HG02759 (cell line): Measurements from ENCODE around the gene NIPAL3.
"Not testable (repeated sequence)": the region's sequence is repeated elsewhere in the genome, so short reads cannot be mapped to it uniquely, and the experiment has no call there.

Source experiments
- ATAC-seq: cut with Tn5 transposase; IDR thresholded peaks from one replicate; pipeline ENCODE4 v1.9.1; 2021; ENCODE audit warnings: mild to moderate bottlenecking, moderate library complexity; ENCODE audit not compliant: unreplicated experiment

Gene NIPAL3

DNA sequence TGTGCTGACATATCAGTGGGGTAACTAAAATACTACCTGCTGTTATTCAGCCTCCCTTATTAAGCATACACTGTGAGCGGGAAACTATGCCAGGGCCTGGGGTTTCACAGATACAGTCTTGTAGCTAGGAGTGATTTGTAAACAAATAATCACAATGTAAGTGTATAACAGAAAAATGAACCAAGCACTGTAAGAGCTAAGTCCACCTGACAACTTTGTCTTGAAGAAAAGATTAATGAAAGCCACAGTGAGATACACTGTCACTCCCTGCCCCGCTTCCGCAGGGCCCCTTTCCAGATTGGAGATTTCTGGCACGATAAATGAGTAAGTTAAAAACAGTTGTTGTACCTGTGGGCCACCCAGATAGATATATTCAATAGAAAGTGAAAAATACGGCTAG is 91.8 kb downstream of the NIPAL3 start:
- ATAC-seq = no peak

DNA sequence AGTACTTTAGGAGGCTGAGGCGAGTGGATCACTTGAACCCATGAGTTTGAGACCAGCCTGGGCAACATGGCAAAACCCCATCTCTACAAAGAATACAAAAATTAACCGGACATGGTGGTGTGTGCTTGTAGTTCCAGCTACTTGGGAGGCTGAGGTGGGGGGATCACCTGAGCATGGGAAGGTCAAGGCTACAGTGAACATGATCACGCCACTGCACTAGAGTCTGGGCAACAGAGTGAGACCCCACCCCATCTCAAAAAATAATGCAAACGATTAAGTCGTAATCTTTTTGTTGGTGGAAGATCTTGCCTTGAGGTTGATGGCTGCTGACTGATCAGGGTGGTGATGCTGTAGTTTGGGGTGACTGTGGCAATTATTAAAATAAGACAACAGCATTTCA is 93.3 kb downstream of the NIPAL3 start:
- ATAC-seq = no peak

DNA sequence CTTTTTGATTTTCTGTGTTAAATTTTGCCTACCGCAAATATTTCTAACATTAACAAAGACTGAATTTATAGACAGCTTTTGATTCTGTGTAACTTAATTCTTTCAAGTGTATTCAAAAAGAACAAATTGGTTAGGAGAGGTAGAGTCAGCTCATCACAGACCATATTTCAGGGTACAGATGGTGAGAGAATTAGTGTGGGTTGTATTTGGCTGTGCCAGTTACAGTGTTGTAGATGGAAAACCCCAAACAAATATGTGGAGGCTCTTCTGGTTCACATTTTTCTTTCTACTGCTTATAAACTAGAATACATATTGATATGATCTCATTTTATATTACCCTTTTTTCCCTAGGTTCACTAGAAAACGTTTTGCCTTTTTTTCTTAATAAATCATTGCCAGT is 98.1 kb downstream of the NIPAL3 start:
- ATAC-seq = no peak

DNA sequence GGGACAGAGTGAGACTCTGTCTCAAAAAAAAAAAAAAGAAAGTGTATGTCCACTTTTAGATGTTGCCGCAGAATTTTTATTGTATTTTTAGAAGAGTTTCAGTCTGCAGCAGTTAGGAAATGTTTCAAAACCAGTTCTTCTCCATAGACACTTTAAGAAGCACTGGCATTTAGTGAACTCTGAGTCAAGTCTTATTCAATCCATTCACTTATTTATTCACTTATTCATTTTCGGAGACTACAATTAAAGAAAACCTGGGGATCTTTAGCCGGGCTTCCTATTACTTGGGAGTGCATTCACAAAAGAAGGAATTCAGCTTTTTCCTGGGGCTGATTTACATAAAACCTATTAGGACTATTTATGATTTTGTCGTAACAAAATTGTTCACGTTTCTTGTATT is 99.3 kb downstream of the NIPAL3 start:
- ATAC-seq = no peak

DNA sequence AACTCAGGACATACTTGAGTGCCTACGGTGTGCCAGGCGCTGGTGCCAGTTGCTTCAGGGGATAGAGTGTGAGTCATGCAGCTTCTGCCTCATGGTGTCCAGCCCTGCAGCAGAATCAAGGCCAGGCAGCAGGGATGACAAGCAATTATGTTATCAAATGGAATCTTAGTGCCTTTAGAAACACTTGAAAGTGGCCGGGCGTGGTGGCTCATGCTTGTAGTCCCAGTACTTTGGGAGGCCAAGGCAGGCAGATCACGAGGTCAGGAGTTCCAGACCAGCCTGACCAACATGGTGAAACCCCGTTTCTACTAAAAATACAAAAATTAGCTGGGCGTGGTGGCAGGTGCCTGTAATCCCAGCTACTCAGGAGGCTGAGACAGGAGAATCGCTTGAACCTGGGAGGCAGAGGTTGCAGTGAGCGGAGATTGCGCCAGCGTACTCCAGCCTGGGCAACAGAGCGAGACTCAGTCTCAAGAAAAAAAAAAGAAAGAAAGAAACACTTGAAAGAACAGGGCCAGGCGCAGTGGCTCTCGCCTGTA is 100.1 kb downstream of the NIPAL3 start:
- ATAC-seq = not testable (repeated sequence)

DNA sequence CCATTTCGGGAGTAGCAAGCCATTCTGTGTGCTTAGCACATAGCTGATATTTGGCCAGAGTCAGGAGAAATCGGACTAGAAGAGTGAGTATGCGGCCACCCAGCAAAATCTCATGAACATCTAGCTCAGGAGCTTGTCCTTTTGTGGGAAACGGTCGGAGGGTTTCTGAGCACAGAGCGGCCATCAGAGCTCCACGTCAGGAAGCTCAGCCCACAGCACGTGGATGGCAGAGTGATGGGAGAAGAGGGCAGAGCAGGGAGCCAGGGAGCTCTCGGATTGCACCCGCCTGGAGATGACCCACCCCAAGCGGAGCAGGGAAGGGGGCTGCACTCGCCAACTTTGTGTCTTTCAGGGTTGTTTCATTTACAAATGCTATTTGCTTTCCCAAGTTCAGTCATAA is 100.9 kb downstream of the NIPAL3 start:
- ATAC-seq = no peak

DNA sequence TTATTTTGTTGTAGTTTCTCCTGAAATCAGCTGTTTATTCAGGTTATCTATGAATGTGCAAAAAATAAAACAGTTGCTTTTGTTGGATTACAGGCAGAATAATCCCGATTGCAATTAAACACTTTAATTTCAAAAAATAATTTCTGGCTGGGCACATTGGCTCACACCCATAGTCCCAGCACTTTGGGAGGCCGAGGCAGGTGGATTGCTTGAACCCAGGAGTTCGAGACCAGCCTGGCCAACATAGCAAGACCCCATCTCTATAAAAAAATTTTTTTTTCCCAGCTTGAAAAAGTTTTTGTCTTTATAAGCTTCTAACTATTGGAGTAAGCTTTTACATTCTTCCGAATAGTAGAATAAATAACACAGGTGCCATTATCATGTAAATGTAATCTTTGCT is 102.3 kb downstream of the NIPAL3 start:
- ATAC-seq = no peak

DNA sequence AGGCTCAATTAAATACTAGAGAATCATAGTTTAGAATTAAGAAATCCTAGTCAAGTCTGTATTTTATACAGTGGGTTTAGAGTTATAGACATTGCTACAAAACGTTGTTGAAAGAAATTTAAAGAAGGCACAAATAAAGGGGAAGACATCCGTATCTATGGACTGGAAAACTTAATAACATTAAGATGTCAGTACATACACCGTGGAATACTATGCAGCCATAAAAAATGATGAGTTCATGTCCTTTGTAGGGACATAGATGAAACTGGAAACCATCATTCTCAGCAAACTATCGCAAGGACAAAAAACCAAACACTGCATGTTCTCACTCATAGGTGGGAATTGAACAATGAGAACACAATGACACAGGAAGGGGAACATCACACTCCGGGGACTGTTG is 104.7 kb downstream of the NIPAL3 start:
- not testable (repeated sequence) for ATAC-seq
